ENCODE data around the gene LMX1A. TPM values are rescaled to one million over a fixed set of nuclear protein-coding genes. Genes with fewer than 3 reads are reported as not detected.

LMX1A gene
- polyA plus RNA-seq, 2 of the 4 experiments (the other 2 are of a cell fraction): not detected

GRCh38 chr1:165161130-165161529 lies 195.4 kb downstream of the LMX1A start (continued):
- TF ChIP-seq TFCP2L1 (CRISPR knock-in tag; IDR thresholded peaks at IDR 0.05) (no peak), EP300 (IDR thresholded peaks at IDR 0.05) (no peak), ESRRA (IDR thresholded peaks at IDR 0.05; ENCODE audit: borderline replicate concordance, low read length) (no peak), CEBPB (IDR thresholded peaks at IDR 0.05) (no peak), HOXB5 (CRISPR knock-in tag; IDR thresholded peaks at IDR 0.05) (no peak)

- H3K4me1 ChIP-seq: no peaks in the 10 kb centered on the region
- TF ChIP-seq HDAC2 (IDR thresholded peaks at IDR 0.05) (no peak), SMC3 (IDR thresholded peaks at IDR 0.05) (no peak), PBX3 (IDR thresholded peaks at IDR 0.05) (no peak), RARB (CRISPR knock-in tag; IDR thresholded peaks at IDR 0.05) (no peak), HOXA7 (CRISPR knock-in tag; IDR thresholded peaks at IDR 0.05) (no peak), PHF8 (IDR thresholded peaks at IDR 0.05; ENCODE audit: borderline replicate concordance, low read depth) (no peak), TP53 (CRISPR knock-in tag; IDR thresholded peaks at IDR 0.05) (no peak), HEYL (CRISPR knock-in tag; IDR thresholded peaks at IDR 0.05) (no peak), EHF (CRISPR knock-in tag; IDR thresholded peaks at IDR 0.05) (no peak), KDM5A (IDR thresholded peaks at IDR 0.05) (no peak), ZSCAN20 (CRISPR knock-in tag; IDR thresholded peaks at IDR 0.05) (no peak), CHD4 (IDR thresholded peaks at IDR 0.05; ENCODE audit: borderline replicate concordance) (no peak), JUNB (IDR thresholded peaks at IDR 0.05) (no peak), BHLHE40 (IDR thresholded peaks at IDR 0.05; ENCODE audit: low read depth, low read length) (no peak), NPAS2 (CRISPR knock-in tag; IDR thresholded peaks at IDR 0.05; ENCODE audit: borderline replicate concordance) (no peak)
- TF ChIP-seq, protein P1, sequence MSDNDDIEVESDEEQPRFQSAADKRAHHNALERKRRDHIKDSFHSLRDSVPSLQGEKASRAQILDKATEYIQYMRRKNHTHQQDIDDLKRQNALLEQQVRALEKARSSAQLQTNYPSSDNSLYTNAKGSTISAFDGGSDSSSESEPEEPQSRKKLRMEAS (IDR thresholded peaks at IDR 0.05): no peak
- ChIA-PET POLR2A (no interaction called here), CTCF (interaction anchor here (1.1 to 3.0 kb wide), 2 partner anchors 11 to 214 kb away, joined by 3 to 11 read pairs; no protein-coding TSS in a partner anchor)
- DNase-seq (ENCODE audit: low read depth in 1 of 2, low spot score in 1 of 2) (no peak), FAIRE-seq (no peak), ATAC-seq (no peak)
- no peak overlapping the region for H3K27ac ChIP-seq
- H3K9me3 ChIP-seq: no peaks in the 10 kb centered on the region
- 5% methylated on average over 5 of the region's 5 CpGs for WGBS (ENCODE audit: missing lambda C conversion rate)
- no peak overlapping the region for H3K4me3 ChIP-seq
- no peak overlapping the region for H3K4me2 ChIP-seq
Observed at GRCh38 chr1:165153182-165153581, 203.3 kb downstream of the LMX1A start.

GRCh38 chr1:165152727-165153126 lies 203.8 kb downstream of the LMX1A start:
- 7% methylated on average over 3 of the region's 3 CpGs for WGBS (ENCODE audit: missing lambda C conversion rate)
- TF ChIP-seq CTCF (IDR thresholded peaks at IDR 0.05): peak; percentile 16; the same call in 1 of the 3 replicates
- no peak for TF ChIP-seq POLR2A (IDR thresholded peaks at IDR 0.05; ENCODE audit: low read length)
- TF ChIP-seq NR3C1 (IDR thresholded peaks at IDR 0.05): no peak
- Histone ChIP-seq H3K4me1 (no peaks in the 10 kb centered on the region), H3K4me3 (no peak overlapping the region), H3K9me3 (no peaks in the 10 kb centered on the region), H3K4me2 (no peak overlapping the region), H3K27ac (no peak overlapping the region)
- ChIA-PET CTCF (interaction anchor here (1.1 to 3.0 kb wide), 2 partner anchors 10 to 215 kb away, joined by 3 to 11 read pairs; no protein-coding TSS in a partner anchor), POLR2A (no interaction called here)
- ATAC-seq (peak; percentile 81 to 84; a peak in 5 of 6 replicates), DNase-seq (ENCODE audit: low read depth in 1 of 2, low spot score in 1 of 2) (peak in 1 of 2 experiments; percentile 11), FAIRE-seq (no peak)

All from A549 (cell line).